ENCODE measurements around the gene FOXO6. TPM values are rescaled to one million over a fixed set of nuclear protein-coding genes. Genes with fewer than 3 reads are reported as not detected.

The FOXO6 gene
- total RNA-seq, 1 experiment from 2014 or later = 0.59 TPM

GRCh38 chr1:41418857-41419583 lies 57.8 kb downstream of the FOXO6 start:
- ChIA-PET CTCF (no interaction called here), POLR2A (no interaction called here)
- Histone ChIP-seq H3K36me3 (ENCODE audit: control insufficient read depth, insufficient read depth, low read length) (no peaks in the 10 kb centered on the region), H3K27me3 (replicated peaks; ENCODE audit: control insufficient read depth, insufficient read depth, low read length) (no peaks in the 10 kb centered on the region), H3K4me1 (no peaks in the 10 kb centered on the region), H3K9me3 (no peaks in the 10 kb centered on the region), H3K4me3 (ENCODE audit: low read depth, low read length) (no peak overlapping the region)
- intact Hi-C loops (cut with micrococcal nuclease; ENCODE audit: unreplicated experiment) = loop anchor here (5.0 kb wide), 2 partner anchors 57 to 137 kb away; partner anchors contain the start of gene FOXO6
- H3K27me3 Mint-ChIP-seq (ENCODE audit: insufficient read depth, unreplicated experiment) = no peaks in the 10 kb centered on the region
- no peak overlapping the region for H3K27ac Mint-ChIP-seq (ENCODE audit: unreplicated experiment)
- H3K4me3 Mint-ChIP-seq (ENCODE audit: unreplicated experiment) = no peak overlapping the region
- no peak for DNase-seq
- H3K36me3 Mint-ChIP-seq (ENCODE audit: insufficient read depth, unreplicated experiment) = no peaks in the 10 kb centered on the region
- no peaks in the 10 kb centered on the region for H3K4me1 Mint-ChIP-seq (ENCODE audit: low read depth, unreplicated experiment)
- no TSS peak for BruUV-seq (replicated peaks)
- no peaks in the 10 kb centered on the region for H3K9me3 Mint-ChIP-seq (ENCODE audit: unreplicated experiment)
- TF ChIP-seq CTCF (IDR thresholded peaks at IDR 0.05; ENCODE audit: insufficient read depth in 1 of 2, low read depth in 1 of 2, low read length in 1 of 2, severe bottlenecking in 1 of 2, unreplicated experiment in 1 of 2) = no peak

GRCh38 chr1:41419584-41420295 lies 58.5 kb downstream of the FOXO6 start:
- H3K36me3 ChIP-seq (ENCODE audit: control insufficient read depth, insufficient read depth, low read length) = no peaks in the 10 kb centered on the region
- DNase-seq = no peak
- TF ChIP-seq CTCF (IDR thresholded peaks at IDR 0.05; ENCODE audit: insufficient read depth in 1 of 2, low read depth in 1 of 2, low read length in 1 of 2, severe bottlenecking in 1 of 2, unreplicated experiment in 1 of 2) = no peak
- no peaks in the 10 kb centered on the region for H3K9me3 Mint-ChIP-seq (ENCODE audit: unreplicated experiment)
- ChIA-PET POLR2A (no interaction called here), CTCF (no interaction called here)
- H3K4me3 ChIP-seq (ENCODE audit: low read depth, low read length) = no peak overlapping the region
- no peaks in the 10 kb centered on the region for H3K36me3 Mint-ChIP-seq (ENCODE audit: insufficient read depth, unreplicated experiment)
- H3K27ac Mint-ChIP-seq (ENCODE audit: unreplicated experiment) = no peak overlapping the region
- H3K4me3 Mint-ChIP-seq (ENCODE audit: unreplicated experiment) = no peak overlapping the region
- H3K4me1 ChIP-seq = no peaks in the 10 kb centered on the region
- no peaks in the 10 kb centered on the region for H3K4me1 Mint-ChIP-seq (ENCODE audit: low read depth, unreplicated experiment)
- H3K27me3 ChIP-seq (replicated peaks; ENCODE audit: control insufficient read depth, insufficient read depth, low read length) = no peaks in the 10 kb centered on the region
- no peaks in the 10 kb centered on the region for H3K27me3 Mint-ChIP-seq (ENCODE audit: insufficient read depth, unreplicated experiment)
- no TSS peak for BruUV-seq (replicated peaks)
- intact Hi-C loops (cut with micrococcal nuclease; ENCODE audit: unreplicated experiment) = loop anchor here (5.0 kb wide), 2 partner anchors 57 to 137 kb away; partner anchors contain the start of gene FOXO6
- H3K9me3 ChIP-seq = no peaks in the 10 kb centered on the region

GRCh38 chr1:41420351-41420750 lies 59.1 kb downstream of the FOXO6 start:
- Histone ChIP-seq H3K4me3 (ENCODE audit: low read depth, low read length) (no peak overlapping the region), H3K9me3 (no peaks in the 10 kb centered on the region), H3K27me3 (replicated peaks; ENCODE audit: control insufficient read depth, insufficient read depth, low read length) (no peaks in the 10 kb centered on the region), H3K4me1 (no peaks in the 10 kb centered on the region), H3K36me3 (ENCODE audit: control insufficient read depth, insufficient read depth, low read length) (no peaks in the 10 kb centered on the region)
- no peaks in the 10 kb centered on the region for H3K9me3 Mint-ChIP-seq (ENCODE audit: unreplicated experiment)
- H3K27ac Mint-ChIP-seq (ENCODE audit: unreplicated experiment) = no peak overlapping the region
- intact Hi-C loops (cut with micrococcal nuclease; ENCODE audit: unreplicated experiment) = no loop called here
- no peak overlapping the region for H3K4me3 Mint-ChIP-seq (ENCODE audit: unreplicated experiment)
- CTCF ChIA-PET = interaction anchor here (0.7 kb wide), 1 partner anchor 59 kb away, joined by 5 read pairs; the partner anchor contains the start of gene FOXO6
- no peak for DNase-seq
- no peaks in the 10 kb centered on the region for H3K27me3 Mint-ChIP-seq (ENCODE audit: insufficient read depth, unreplicated experiment)
- TF ChIP-seq CTCF (IDR thresholded peaks at IDR 0.05; ENCODE audit: insufficient read depth in 1 of 2, low read depth in 1 of 2, low read length in 1 of 2, severe bottlenecking in 1 of 2, unreplicated experiment in 1 of 2) = no peak
- POLR2A ChIA-PET = no interaction called here
- no peaks in the 10 kb centered on the region for H3K4me1 Mint-ChIP-seq (ENCODE audit: low read depth, unreplicated experiment)
- no TSS peak for BruUV-seq (replicated peaks)
- no peaks in the 10 kb centered on the region for H3K36me3 Mint-ChIP-seq (ENCODE audit: insufficient read depth, unreplicated experiment)
